Measurements from ENCODE around the gene IRF8. TPM values are rescaled to one million over a fixed set of nuclear protein-coding genes. Genes with fewer than 3 reads are reported as not detected.

Gene IRF8
- total RNA-seq, 1 experiment from 2014 or later = not detected

GRCh38 chr16:85947230-85948137 lies 48.5 kb downstream of the IRF8 start:
- no peak overlapping the region for H3K4me3 Mint-ChIP-seq (ENCODE audit: unreplicated experiment)
- no peaks in the 10 kb centered on the region for H3K36me3 Mint-ChIP-seq (ENCODE audit: insufficient read depth, unreplicated experiment)
- no peak for DNase-seq (ENCODE audit: unreplicated experiment)
- peaks cover 93% of the 10 kb centered on the region for H3K27me3 Mint-ChIP-seq (ENCODE audit: insufficient read depth, unreplicated experiment)
- H3K9me3 Mint-ChIP-seq (ENCODE audit: unreplicated experiment) = no peaks in the 10 kb centered on the region
- TF ChIP-seq CTCF (IDR thresholded peaks at IDR 0.05; ENCODE audit: unreplicated experiment) = no peak
- ChIA-PET POLR2A (no interaction called here), CTCF (interaction anchor here (0.7 kb wide), 1 partner anchor 554 kb away, joined by 3 read pairs; no protein-coding TSS in a partner anchor)
- no peaks in the 10 kb centered on the region for H3K4me1 Mint-ChIP-seq (ENCODE audit: insufficient read depth, unreplicated experiment)
- BruUV-seq (replicated peaks) = no TSS peak
- H3K27ac Mint-ChIP-seq (ENCODE audit: low read depth, unreplicated experiment) = no peak overlapping the region
- intact Hi-C loops (cut with micrococcal nuclease) = no loop called here

- CTCF ChIA-PET = no interaction called here
- H3K27me3 Mint-ChIP-seq (ENCODE audit: insufficient read depth, unreplicated experiment) = peaks cover 93% of the 10 kb centered on the region
- no peak overlapping the region for H3K27ac Mint-ChIP-seq (ENCODE audit: low read depth, unreplicated experiment)
- intact Hi-C loops (cut with micrococcal nuclease) = no loop called here
- no peak for DNase-seq (ENCODE audit: unreplicated experiment)
- no peak overlapping the region for H3K4me3 Mint-ChIP-seq (ENCODE audit: unreplicated experiment)
- no TSS peak for BruUV-seq (replicated peaks)
- no peaks in the 10 kb centered on the region for H3K9me3 Mint-ChIP-seq (ENCODE audit: unreplicated experiment)
- H3K4me1 Mint-ChIP-seq (ENCODE audit: insufficient read depth, unreplicated experiment) = no peaks in the 10 kb centered on the region
- H3K36me3 Mint-ChIP-seq (ENCODE audit: insufficient read depth, unreplicated experiment) = no peaks in the 10 kb centered on the region
- POLR2A ChIA-PET = no interaction called here
- TF ChIP-seq CTCF (IDR thresholded peaks at IDR 0.05; ENCODE audit: unreplicated experiment) = no peak
Observed at GRCh38 chr16:85948138-85948509, 49.2 kb downstream of the IRF8 start.

GRCh38 chr16:85948616-85949265 lies 49.8 kb downstream of the IRF8 start:
- ChIA-PET POLR2A (no interaction called here), CTCF (no interaction called here)
- H3K27me3 Mint-ChIP-seq (ENCODE audit: insufficient read depth, unreplicated experiment) = peaks cover 93% of the 10 kb centered on the region
- BruUV-seq (replicated peaks) = no TSS peak
- H3K36me3 Mint-ChIP-seq (ENCODE audit: insufficient read depth, unreplicated experiment) = no peaks in the 10 kb centered on the region
- TF ChIP-seq CTCF (IDR thresholded peaks at IDR 0.05; ENCODE audit: unreplicated experiment) = no peak
- no peak overlapping the region for H3K4me3 Mint-ChIP-seq (ENCODE audit: unreplicated experiment)
- no peaks in the 10 kb centered on the region for H3K9me3 Mint-ChIP-seq (ENCODE audit: unreplicated experiment)
- no peak overlapping the region for H3K27ac Mint-ChIP-seq (ENCODE audit: low read depth, unreplicated experiment)
- no peak for DNase-seq (ENCODE audit: unreplicated experiment)
- intact Hi-C loops (cut with micrococcal nuclease) = no loop called here
- no peaks in the 10 kb centered on the region for H3K4me1 Mint-ChIP-seq (ENCODE audit: insufficient read depth, unreplicated experiment)

- H3K4me1 Mint-ChIP-seq (ENCODE audit: insufficient read depth, unreplicated experiment) = no peaks in the 10 kb centered on the region
- H3K9me3 Mint-ChIP-seq (ENCODE audit: unreplicated experiment) = no peaks in the 10 kb centered on the region
- DNase-seq (ENCODE audit: unreplicated experiment) = no peak
- H3K36me3 Mint-ChIP-seq (ENCODE audit: insufficient read depth, unreplicated experiment) = no peaks in the 10 kb centered on the region
- intact Hi-C loops (cut with micrococcal nuclease) = no loop called here
- H3K4me3 Mint-ChIP-seq (ENCODE audit: unreplicated experiment) = no peak overlapping the region
- TF ChIP-seq CTCF (IDR thresholded peaks at IDR 0.05; ENCODE audit: unreplicated experiment) = no peak
- H3K27ac Mint-ChIP-seq (ENCODE audit: low read depth, unreplicated experiment) = no peak overlapping the region
- ChIA-PET CTCF (interaction anchor here (0.7 kb wide), 1 partner anchor 214 kb away, joined by 6 read pairs; no protein-coding TSS in a partner anchor), POLR2A (no interaction called here)
- H3K27me3 Mint-ChIP-seq (ENCODE audit: insufficient read depth, unreplicated experiment) = peaks cover 89% of the 10 kb centered on the region
- no TSS peak for BruUV-seq (replicated peaks)
Observed at GRCh38 chr16:85950136-85950918, 51.4 kb downstream of the IRF8 start.
